K562 (cell line): Measurements from ENCODE around the gene CDC45. TPM values are rescaled to one million over a fixed set of nuclear protein-coding genes. Genes with fewer than 3 reads are reported as not detected.

Experiments used
- C11orf30 ChIP-seq: fragments of 450-650 bp; IDR thresholded peaks from 2 replicates; pipeline ENCODE4 v1.6.1; 2016; ENCODE audit warnings: low read depth, mild to moderate bottlenecking
- DMBX1 ChIP-seq: fragments of 250-450 bp; sonication (Bioruptor Pico); IDR thresholded peaks from 2 replicates; pipeline ENCODE4 v1.8.0; 2022; ENCODE audit warnings: inconsistent platforms, mild to moderate bottlenecking, moderate library complexity, borderline replicate concordance
- MEIS2 ChIP-seq: fragments of 450-650 bp; IDR thresholded peaks from 2 replicates; pipeline ENCODE4 v1.6.1; 2014; ENCODE audit warnings: mild to moderate bottlenecking; ENCODE audit not compliant: partially characterized antibody
- NFRKB ChIP-seq: fragments of 450-650 bp; IDR thresholded peaks from 2 replicates; pipeline ENCODE4 v1.6.1; 2016; ENCODE audit warnings: low read depth
- RBM39 ChIP-seq: fragments of 200-400 bp; formaldehyde crosslinking; optimal IDR thresholded peaks from 2 replicates; pipeline ENCODE3; 2018; ENCODE audit warnings: low read depth, low read length
- TOE1 ChIP-seq, 2 experiments: fragments of 450-650 bp in 1 of 2; sonication (generic) in 1 of 2; formaldehyde crosslinking in 1 of 2; IDR thresholded peaks; 2 replicates each; pipeline versions ENCODE4 v1.7.1 to v1.8.0; 2016 to 2022; ENCODE audit warnings: borderline replicate concordance in 2 of 2, mild to moderate bottlenecking in 2 of 2, antibody characterized with exemption in 1 of 2, inconsistent platforms in 1 of 2, low read depth in 1 of 2, missing genetic modification reagents in 1 of 2, moderate library complexity in 1 of 2
- ZC3H11A ChIP-seq: IDR thresholded peaks from 2 replicates; pipeline ENCODE4 v1.6.1; 2012; ENCODE audit warnings: low read depth, low read length, improper control_type of control experiment
- ZNF134 ChIP-seq: fragments of 250-450 bp; sonication (Bioruptor Pico); conservative IDR thresholded peaks from 2 replicates; pipeline ENCODE4 v1.4.0; 2020
- ZNF41 ChIP-seq: fragments of 250-450 bp; sonication (Bioruptor Pico); conservative IDR thresholded peaks from 2 replicates; pipeline ENCODE4 v1.4.0; 2020; ENCODE audit warnings: mild to moderate bottlenecking
- ZNF507 ChIP-seq: conservative IDR thresholded peaks from 2 replicates; pipeline ENCODE4 v1.6.1; 2017; ENCODE audit warnings: missing genetic modification characterization, missing compliant biosample characterization
- ZNF707 ChIP-seq: fragments of 250-450 bp; sonication (Bioruptor Pico); conservative IDR thresholded peaks from 2 replicates; pipeline ENCODE4 v1.8.0; 2022; ENCODE audit warnings: inconsistent platforms, mild to moderate bottlenecking, moderate library complexity
- polyA plus RNA-seq, 8 experiments: library from polyadenylated mRNA; depleted of rRNA in 4 of 8; stranded (reverse) in 5 of 8; unstranded in 3 of 8; fragments of >200 nt; fragmentation: Nextera tagmentation in 2 of 8; fragmentation: Illumina TruSeq in 1 of 8; extraction: Ambion mirVana in 2 of 8; extraction: Trizol in 1 of 8; gene quantifications; 2 replicates each; pipeline versions ENCODE4 v1.2.1 to v1.2.3, GENCODE V29; 2011 to 2014; ENCODE audit warnings: inconsistent platforms in 1 of 8, missing spikeins in 1 of 8
- total RNA-seq, 7 experiments: library from RNA; depleted of rRNA in 6 of 7; stranded (reverse); fragments of >200 nt in 6 of 7; fragmentation: Illumina TruSeq in 2 of 7; extraction: Trizol in 2 of 7; gene quantifications; 2 replicates each; pipeline versions ENCODE4 v1.2.1 to v1.2.3, GENCODE V29; 2011 to 2021; ENCODE audit warnings: low replicate concordance in 1 of 7
- TF ChIP-seq, protein P1 (sequence below): fragments of 250-450 bp; sonication (Bioruptor Pico); IDR thresholded peaks from 2 replicates; pipeline ENCODE4 v1.5.0; 2021; ENCODE audit warnings: mild to moderate bottlenecking, borderline replicate concordance
- TF ChIP-seq, protein P2 (sequence below): fragments of 250-450 bp; sonication (Bioruptor Pico); IDR thresholded peaks from 2 replicates; pipeline ENCODE4 v1.8.0; 2022; ENCODE audit warnings: inconsistent platforms, mild to moderate bottlenecking, moderate library complexity, borderline replicate concordance
- TF ChIP-seq, protein P3 (sequence below): fragments of 250-450 bp; sonication (Bioruptor Pico); IDR thresholded peaks from 2 replicates; pipeline ENCODE4 v1.4.0; 2020
- TF ChIP-seq, protein P4 (sequence below): fragments of 250-450 bp; sonication (Bioruptor Pico); IDR thresholded peaks from 2 replicates; pipeline ENCODE4 v1.5.1; 2021; ENCODE audit warnings: mild to moderate bottlenecking
- TF ChIP-seq, protein P5 (sequence below): fragments of 450-650 bp; IDR thresholded peaks from 2 replicates; pipeline ENCODE4 v1.6.1; 2018; ENCODE audit warnings: mild to moderate bottlenecking, low read depth; ENCODE audit not compliant: partially characterized antibody
- TF ChIP-seq, protein P6 (sequence below): fragments of 250-450 bp; sonication (Bioruptor Pico); IDR thresholded peaks from 2 replicates; pipeline ENCODE4 v1.8.0; 2022; ENCODE audit warnings: moderate library complexity, mild to moderate bottlenecking, inconsistent platforms

The CDC45 gene
- total and polyA plus RNA-seq, 9 of the 15 experiments (the other 6 are each of a cell fraction or from before 2014, with no cell fraction given) = 251 to 580 (median 410) TPM

DNA sequence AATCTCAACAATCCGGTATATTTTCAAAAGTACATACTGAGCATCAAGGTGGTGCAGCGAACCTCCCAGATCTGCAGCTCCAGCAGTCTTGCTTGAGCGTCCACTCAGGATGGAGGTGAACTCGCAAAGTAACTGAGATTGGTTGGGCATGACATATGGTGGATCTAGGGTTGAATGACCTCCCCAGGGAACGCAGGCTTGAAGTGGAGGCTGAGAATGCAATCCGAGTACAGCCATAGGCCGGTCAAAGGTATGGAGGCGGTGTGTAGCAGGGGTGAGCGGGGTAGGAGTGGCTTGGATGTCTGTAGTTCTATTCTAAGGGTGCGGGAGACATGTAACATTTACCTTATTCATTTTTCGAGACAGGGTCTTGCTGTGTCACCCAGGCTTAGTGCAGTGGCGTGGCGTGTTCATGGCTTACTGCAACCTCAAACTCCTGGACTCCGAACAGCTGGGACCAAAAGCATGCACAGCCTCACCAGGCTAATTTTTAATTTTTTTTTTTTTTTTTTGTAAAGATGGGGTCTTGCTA, 31.6 kb upstream of the CDC45 start (continued):
- TF ChIP-seq, protein P1, sequence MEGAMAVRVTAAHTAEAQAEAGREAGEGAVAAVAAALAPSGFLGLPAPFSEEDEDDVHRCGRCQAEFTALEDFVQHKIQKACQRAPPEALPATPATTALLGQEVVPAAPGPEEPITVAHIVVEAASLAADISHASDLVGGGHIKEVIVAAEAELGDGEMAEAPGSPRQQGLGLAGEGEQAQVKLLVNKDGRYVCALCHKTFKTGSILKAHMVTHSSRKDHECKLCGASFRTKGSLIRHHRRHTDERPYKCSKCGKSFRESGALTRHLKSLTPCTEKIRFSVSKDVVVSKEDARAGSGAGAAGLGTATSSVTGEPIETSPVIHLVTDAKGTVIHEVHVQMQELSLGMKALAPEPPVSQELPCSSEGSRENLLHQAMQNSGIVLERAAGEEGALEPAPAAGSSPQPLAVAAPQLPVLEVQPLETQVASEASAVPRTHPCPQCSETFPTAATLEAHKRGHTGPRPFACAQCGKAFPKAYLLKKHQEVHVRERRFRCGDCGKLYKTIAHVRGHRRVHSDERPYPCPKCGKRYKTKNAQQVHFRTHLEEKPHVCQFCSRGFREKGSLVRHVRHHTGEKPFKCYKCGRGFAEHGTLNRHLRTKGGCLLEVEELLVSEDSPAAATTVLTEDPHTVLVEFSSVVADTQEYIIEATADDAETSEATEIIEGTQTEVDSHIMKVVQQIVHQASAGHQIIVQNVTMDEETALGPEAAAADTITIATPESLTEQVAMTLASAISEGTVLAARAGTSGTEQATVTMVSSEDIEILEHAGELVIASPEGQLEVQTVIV (CRISPR knock-in tag) = no peak
- TF ChIP-seq TOE1 (IDR thresholded peaks at IDR 0.05; ENCODE audit: borderline replicate concordance) = no peak
- TF ChIP-seq TOE1 (CRISPR knock-in tag; IDR thresholded peaks at IDR 0.05; ENCODE audit: borderline replicate concordance, low read depth) = no peak
- TF ChIP-seq ZNF134 (CRISPR knock-in tag) = no peak
- no peak for TF ChIP-seq ZNF41 (CRISPR knock-in tag)
- no peak for TF ChIP-seq ZNF507 (tag)
- TF ChIP-seq DMBX1 (CRISPR knock-in tag) = peak; percentile 59; the same call in 1 of the 2 replicates
- TF ChIP-seq NFRKB = no peak
- TF ChIP-seq, protein P2, sequence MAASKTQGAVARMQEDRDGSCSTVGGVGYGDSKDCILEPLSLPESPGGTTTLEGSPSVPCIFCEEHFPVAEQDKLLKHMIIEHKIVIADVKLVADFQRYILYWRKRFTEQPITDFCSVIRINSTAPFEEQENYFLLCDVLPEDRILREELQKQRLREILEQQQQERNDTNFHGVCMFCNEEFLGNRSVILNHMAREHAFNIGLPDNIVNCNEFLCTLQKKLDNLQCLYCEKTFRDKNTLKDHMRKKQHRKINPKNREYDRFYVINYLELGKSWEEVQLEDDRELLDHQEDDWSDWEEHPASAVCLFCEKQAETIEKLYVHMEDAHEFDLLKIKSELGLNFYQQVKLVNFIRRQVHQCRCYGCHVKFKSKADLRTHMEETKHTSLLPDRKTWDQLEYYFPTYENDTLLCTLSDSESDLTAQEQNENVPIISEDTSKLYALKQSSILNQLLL (CRISPR knock-in tag) = no peak
- TF ChIP-seq ZC3H11A = 0 out of 2 replicates have a peak, but pooled peaks have one; percentile 51
- TF ChIP-seq, protein P3, sequence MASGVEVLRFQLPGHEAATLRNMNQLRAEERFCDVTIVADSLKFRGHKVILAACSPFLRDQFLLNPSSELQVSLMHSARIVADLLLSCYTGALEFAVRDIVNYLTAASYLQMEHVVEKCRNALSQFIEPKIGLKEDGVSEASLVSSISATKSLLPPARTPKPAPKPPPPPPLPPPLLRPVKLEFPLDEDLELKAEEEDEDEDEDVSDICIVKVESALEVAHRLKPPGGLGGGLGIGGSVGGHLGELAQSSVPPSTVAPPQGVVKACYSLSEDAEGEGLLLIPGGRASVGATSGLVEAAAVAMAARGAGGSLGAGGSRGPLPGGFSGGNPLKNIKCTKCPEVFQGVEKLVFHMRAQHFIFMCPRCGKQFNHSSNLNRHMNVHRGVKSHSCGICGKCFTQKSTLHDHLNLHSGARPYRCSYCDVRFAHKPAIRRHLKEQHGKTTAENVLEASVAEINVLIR (CRISPR knock-in tag) = no peak
- TF ChIP-seq, protein P4, sequence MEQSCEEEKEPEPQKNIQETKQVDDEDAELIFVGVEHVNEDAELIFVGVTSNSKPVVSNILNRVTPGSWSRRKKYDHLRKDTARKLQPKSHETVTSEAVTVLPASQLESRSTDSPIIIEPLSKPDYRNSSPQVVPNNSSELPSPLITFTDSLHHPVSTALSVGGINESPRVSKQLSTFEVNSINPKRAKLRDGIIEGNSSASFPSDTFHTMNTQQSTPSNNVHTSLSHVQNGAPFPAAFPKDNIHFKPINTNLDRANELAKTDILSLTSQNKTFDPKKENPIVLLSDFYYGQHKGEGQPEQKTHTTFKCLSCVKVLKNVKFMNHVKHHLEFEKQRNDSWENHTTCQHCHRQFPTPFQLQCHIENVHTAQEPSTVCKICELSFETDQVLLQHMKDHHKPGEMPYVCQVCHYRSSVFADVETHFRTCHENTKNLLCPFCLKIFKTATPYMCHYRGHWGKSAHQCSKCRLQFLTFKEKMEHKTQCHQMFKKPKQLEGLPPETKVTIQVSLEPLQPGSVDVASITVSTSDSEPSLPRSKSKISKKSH = no peak
- no peak for TF ChIP-seq RBM39
- 0 out of 2 replicates have a peak, but pooled peaks have one; percentile 17 for TF ChIP-seq ZNF707 (CRISPR knock-in tag)
- TF ChIP-seq C11orf30 = no peak
- no peak for TF ChIP-seq MEIS2
- TF ChIP-seq, protein P5, sequence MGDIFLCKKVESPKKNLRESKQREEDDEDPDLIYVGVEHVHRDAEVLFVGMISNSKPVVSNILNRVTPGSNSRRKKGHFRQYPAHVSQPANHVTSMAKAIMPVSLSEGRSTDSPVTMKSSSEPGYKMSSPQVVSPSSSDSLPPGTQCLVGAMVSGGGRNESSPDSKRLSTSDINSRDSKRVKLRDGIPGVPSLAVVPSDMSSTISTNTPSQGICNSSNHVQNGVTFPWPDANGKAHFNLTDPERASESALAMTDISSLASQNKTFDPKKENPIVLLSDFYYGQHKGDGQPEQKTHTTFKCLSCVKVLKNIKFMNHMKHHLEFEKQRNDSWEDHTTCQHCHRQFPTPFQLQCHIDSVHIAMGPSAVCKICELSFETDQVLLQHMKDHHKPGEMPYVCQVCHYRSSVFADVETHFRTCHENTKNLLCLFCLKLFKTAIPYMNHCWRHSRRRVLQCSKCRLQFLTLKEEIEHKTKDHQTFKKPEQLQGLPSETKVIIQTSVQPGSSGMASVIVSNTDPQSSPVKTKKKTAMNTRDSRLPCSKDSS = no peak
- TF ChIP-seq, protein P6, sequence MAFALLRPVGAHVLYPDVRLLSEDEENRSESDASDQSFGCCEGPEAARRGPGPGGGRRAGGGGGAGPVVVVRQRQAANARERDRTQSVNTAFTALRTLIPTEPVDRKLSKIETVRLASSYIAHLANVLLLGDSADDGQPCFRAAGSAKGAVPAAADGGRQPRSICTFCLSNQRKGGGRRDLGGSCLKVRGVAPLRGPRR (CRISPR knock-in tag) = no peak; the same call in 1 of the 2 replicates
